Peyer's patch (tissue), 4 donors: ENCODE results near the gene CKS1B. TPM values are rescaled to one million over a fixed set of nuclear protein-coding genes. Genes with fewer than 3 reads are reported as not detected.

ENCODE experiments used
- DNase-seq, 3 donors: peaks; one replicate each; pipeline ENCODE4 v3.0.0-alpha.2; 2017 to 2019
- H3K27ac ChIP-seq, 4 donors: fragments of 200-600 bp; sonication (generic); one replicate each; pipeline ENCODE4 v1.5.1; 2016 to 2019
- H3K27me3 ChIP-seq, 2 donors: fragments of 200-600 bp; sonication (generic); one replicate each; pipeline ENCODE4 v1.5.1; 2019
- H3K36me3 ChIP-seq, 3 donors: fragments of 200-600 bp; sonication (generic); one replicate each; pipeline ENCODE4 v1.5.1; 2016 to 2019
- H3K4me1 ChIP-seq, 4 donors: fragments of 200-600 bp; sonication (generic); one replicate each; pipeline ENCODE4 v1.5.1; 2016 to 2019
- H3K4me3 ChIP-seq, 4 donors: fragments of 200-600 bp; sonication (generic); 1 replicate in 3 of 4; 2 replicates in 1 of 4; pipeline ENCODE4 v1.5.1; 2016 to 2019; ENCODE audit warnings: mild to moderate bottlenecking in 1 of 4
- H3K9me3 ChIP-seq, 4 donors: fragments of 200-600 bp; sonication (generic); one replicate each; pipeline ENCODE4 v1.5.1; 2016 to 2019; ENCODE audit warnings: mild to moderate bottlenecking in 1 of 4
- CTCF ChIP-seq, 6 experiments: fragments of 450-650 bp in 4 of 6; fragments of 200-600 bp in 2 of 6; sonication (generic) in 1 of 6; IDR thresholded peaks; one replicate each; pipeline ENCODE4 v1.5.1; 2017 to 2019; ENCODE audit warnings: antibody characterized with exemption in 6 of 6, mild to moderate bottlenecking in 3 of 6, moderate library complexity in 1 of 6
- POLR2A ChIP-seq, 2 donors: fragments of 450-650 bp; IDR thresholded peaks; one replicate each; pipeline ENCODE4 v1.5.1; 2017; ENCODE audit warnings: antibody characterized with exemption in 2 of 2, mild to moderate bottlenecking in 2 of 2, moderate library complexity in 2 of 2
- total RNA-seq, 4 donors: library from RNA; depleted of rRNA; stranded (reverse); fragments of >200 nt; gene quantifications; one replicate each; pipeline ENCODE4 v1.1.0, GENCODE V29; 2016

Gene CKS1B
- total RNA-seq, 4 donors from 2014 or later, result 20.3 to 39.1 (median 26.5) TPM

DNA sequence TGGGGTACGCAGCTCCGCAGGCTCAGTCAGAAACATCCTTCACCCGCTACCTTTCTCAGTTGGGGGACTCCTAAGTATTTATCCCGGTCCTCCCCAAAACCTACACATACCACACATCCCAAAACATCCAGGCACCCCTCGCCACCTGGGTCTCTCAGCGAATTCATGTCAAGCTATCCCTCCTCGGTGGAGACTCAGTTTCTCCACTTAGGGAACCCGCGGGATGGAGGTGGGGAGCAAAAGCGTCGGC lies 26.9 kb downstream of the CKS1B start:
- Histone ChIP-seq H3K36me3 (no peaks in the 10 kb centered on the region), H3K9me3 (no peaks in the 10 kb centered on the region), H3K27ac (peak overlapping the region; percentile 94 to 99 (median 96)), H3K4me1 (peaks cover 0 to 40% (median 27%) of the 10 kb centered on the region in 4 donors), H3K4me3 (peak overlapping the region; percentile 70 to 91 (median 83)), H3K27me3 (no peaks in the 10 kb centered on the region)
- no peak for TF ChIP-seq POLR2A (IDR thresholded peaks at IDR 0.05)
- TF ChIP-seq CTCF (IDR thresholded peaks at IDR 0.05), result no peak
- DNase-seq, result no peak

DNA sequence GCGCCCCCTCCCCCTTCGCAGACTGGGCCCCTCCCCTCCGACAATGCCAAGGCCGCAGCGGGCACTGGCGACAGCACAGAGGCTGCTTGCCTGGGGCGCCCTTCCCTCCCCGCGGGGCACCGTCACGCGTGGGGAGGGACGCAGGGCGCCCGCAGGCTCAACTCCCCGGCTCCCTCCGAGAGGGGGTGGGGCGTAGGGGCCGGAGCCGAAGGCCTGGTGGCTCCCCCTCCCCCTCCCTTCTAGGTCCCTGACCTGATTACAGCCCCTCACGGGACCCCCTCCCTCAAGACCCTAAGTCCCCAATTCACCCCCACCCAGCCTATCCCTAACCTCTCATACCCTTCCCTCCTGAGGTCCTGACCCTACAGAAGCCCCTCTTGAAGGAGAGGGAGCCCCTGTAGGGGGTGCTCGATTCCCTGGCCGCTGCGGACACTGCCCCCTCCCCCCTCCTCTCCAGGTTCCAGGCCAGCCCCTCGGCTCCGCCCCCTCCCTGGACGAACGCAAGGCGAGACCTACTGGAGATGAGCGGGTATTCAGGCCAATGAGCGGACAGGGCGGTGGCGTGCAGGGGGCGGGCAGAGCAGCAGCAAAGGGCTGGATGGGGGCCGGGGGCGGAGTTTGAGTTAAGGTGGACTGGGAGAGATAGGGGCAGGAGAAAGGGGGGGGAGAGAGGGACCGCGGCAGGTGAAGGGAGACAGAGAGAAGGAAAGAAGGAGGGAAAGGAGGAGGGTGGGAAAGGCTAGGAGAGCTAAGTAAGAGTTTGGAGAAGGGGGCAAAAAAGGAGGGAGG lies 27.4 kb downstream of the CKS1B start:
- Histone ChIP-seq H3K27me3 (no peaks in the 10 kb centered on the region), H3K4me3 (peak overlapping the region; percentile 70 to 91 (median 83)), H3K36me3 (no peaks in the 10 kb centered on the region), H3K27ac (peak overlapping the region; percentile 94 to 99 (median 96)), H3K9me3 (no peaks in the 10 kb centered on the region), H3K4me1 (peaks cover 3 to 45% (median 30%) of the 10 kb centered on the region in 4 donors)
- peak; percentile 100 for DNase-seq
- peak; percentile 52 to 88 for TF ChIP-seq POLR2A (IDR thresholded peaks at IDR 0.05)
- TF ChIP-seq CTCF (IDR thresholded peaks at IDR 0.05), result peak in 5 of 6 experiments; percentile 5 to 27 (median 24)

- H3K27ac ChIP-seq, result peak within 1 kb of the TSS; percentile 94 to 99 (median 96)
- H3K9me3 ChIP-seq, result no peaks in the 10 kb centered on the region
- H3K27me3 ChIP-seq, result no peaks in the 10 kb centered on the region
- peaks cover 3 to 53% (median 34%) of the 10 kb centered on the region in 4 donors for H3K4me1 ChIP-seq
- H3K4me3 ChIP-seq, result peak within 1 kb of the TSS; percentile 70 to 91 (median 83)
- H3K36me3 ChIP-seq, result no peaks in the 10 kb centered on the region
- peak in 2 of 3 donors; percentile 71 to 86 for DNase-seq
- TF ChIP-seq POLR2A (IDR thresholded peaks at IDR 0.05) (peak; percentile 36 to 37), CTCF (IDR thresholded peaks at IDR 0.05) (no peak)
Measured at GRCh38 chr1:155002464-155003226, 28.2 kb downstream of the CKS1B start, which contains the start of gene ZBTB7B. Gene ZBTB7B, plus strand, starts transcription at chr1:155002802. Its CDS starts 11,859 bp downstream, at chr1:155014661.

DNA sequence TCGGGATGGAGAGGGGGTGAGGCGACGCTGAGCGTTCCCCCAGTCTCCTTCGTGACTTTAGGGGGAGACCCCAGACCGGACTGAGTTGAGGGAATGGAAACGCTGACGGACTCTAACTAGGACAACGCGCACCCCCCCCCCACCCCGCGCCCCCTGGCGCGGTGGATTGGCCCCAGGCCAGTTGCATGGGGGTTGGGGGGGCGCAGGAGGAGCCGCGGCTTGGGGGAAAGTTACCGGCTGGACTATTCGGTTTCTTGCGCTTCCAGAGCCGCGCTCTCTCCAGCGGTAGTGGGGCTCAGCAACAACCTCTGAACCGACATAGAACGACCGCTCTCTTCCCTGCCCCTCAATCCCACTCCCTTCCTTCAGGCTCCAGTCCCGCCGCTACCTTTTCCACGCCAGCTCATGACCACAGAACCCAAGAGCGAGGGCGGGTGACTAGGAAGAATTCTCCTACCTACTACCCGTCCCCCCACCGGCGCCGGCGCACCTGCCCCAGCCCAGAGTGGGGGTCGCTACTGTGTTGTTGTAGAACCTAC lies 28.8 kb downstream of the CKS1B start:
- peak overlapping the region; percentile 70 to 91 (median 83) for H3K4me3 ChIP-seq
- H3K36me3 ChIP-seq, result no peaks in the 10 kb centered on the region
- peak in 2 of 3 donors; percentile 67 to 71 for DNase-seq
- peaks cover 3 to 57% (median 35%) of the 10 kb centered on the region in 4 donors for H3K4me1 ChIP-seq
- H3K9me3 ChIP-seq, result no peaks in the 10 kb centered on the region
- no peaks in the 10 kb centered on the region for H3K27me3 ChIP-seq
- H3K27ac ChIP-seq, result peak overlapping the region; percentile 94 to 99 (median 96)
- TF ChIP-seq CTCF (IDR thresholded peaks at IDR 0.05), result no peak
- peak in 1 of 2 donors; percentile 22 for TF ChIP-seq POLR2A (IDR thresholded peaks at IDR 0.05)

DNA sequence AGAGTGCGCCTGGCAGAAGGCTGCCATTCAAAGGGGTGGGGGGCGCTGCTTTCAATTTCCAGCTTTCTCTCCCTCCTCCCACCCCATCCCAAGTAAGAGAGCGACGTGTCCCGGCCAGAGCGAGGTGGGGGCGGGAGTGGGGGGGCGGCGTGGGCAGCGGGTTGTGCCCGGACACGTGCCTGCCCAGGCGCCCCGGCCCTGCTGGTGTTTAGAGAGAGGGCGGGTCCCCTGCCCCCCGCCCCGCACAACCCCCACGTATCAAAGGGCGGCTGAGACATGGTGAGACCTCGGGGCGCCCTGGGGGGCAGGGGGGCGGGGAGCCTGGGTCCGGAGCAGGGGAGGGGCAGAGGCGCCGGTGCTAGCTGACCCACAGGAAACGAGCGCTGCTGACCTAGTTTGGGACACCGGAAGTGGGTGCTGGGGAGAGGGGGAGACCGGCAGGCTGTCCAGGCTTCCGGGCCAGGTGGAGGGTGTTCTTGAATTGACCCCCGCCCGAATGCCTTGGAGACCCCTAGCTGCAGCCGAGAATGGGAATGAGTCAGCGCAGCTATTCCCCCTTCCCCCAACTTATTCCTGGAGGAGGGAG lies 29.4 kb downstream of the CKS1B start:
- H3K9me3 ChIP-seq, result no peaks in the 10 kb centered on the region
- TF ChIP-seq CTCF (IDR thresholded peaks at IDR 0.05) (peak in 1 of 6 experiments; percentile 3), POLR2A (IDR thresholded peaks at IDR 0.05) (peak in 1 of 2 donors; percentile 63)
- peak overlapping the region; percentile 70 to 91 (median 83) for H3K4me3 ChIP-seq
- H3K4me1 ChIP-seq, result peaks cover 3 to 55% (median 35%) of the 10 kb centered on the region in 4 donors
- peak; percentile 54 to 88 (median 86) for DNase-seq
- peaks cover 0 to 2% (median 0%) of the 10 kb centered on the region in 3 donors for H3K36me3 ChIP-seq
- H3K27me3 ChIP-seq, result no peaks in the 10 kb centered on the region
- H3K27ac ChIP-seq, result peak overlapping the region; percentile 94 to 99 (median 96)
